GM21367 (cell line): ENCODE measurements around the gene SLC39A1.
"Not testable (repeated sequence)": the region's sequence is repeated elsewhere in the genome, so short reads cannot be mapped to it uniquely, and the experiment has no call there.

Source experiments
- ATAC-seq: cut with Tn5 transposase; IDR thresholded peaks from one replicate; pipeline ENCODE4 v1.9.1; 2021; ENCODE audit not compliant: unreplicated experiment

The SLC39A1 gene

DNA sequence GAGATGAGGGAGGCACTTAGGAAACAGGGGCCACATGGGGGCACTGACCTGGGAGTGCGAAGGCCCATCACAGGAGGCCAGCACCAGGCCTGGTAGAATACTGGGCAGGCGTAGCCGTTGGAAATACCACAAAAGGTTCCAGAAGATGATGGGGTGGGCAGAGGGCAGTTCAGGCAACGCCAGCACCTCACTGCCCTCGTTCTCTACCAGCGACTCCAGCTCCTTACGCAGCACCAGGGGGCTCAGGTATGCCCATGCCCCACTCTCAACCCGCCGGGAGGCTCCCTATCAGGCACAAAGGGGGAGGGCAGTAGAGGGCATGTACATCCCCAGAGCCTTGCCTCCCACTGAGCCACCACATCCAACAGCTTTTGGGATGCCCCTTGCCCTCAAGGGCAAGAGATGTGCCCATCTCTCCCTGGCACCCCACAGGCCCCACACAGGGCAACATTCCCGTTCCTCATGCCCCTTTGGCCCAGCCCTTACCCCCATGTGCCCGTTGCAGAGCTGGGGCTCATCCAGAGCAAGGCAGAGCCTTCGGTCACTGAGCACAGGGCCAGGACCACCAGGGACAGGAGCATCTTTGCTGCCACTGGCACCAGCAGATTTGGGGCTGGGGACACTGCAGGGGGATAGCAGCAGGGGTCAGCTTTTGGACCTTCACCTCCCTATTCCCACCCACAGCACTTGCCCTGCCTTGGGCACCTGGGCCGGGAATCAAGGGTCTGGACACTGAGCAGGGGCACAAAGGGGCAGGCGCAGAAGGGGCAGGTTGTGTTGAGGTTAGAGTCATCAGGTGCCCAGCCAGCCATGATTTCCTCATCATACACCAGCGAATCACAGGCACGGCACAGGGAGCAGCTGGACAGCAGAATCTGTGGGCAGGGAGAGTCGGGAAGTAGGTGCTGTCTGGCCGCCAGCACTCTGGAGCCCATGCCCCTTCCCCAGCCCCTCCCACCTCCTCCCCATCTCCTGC is 30.9 kb downstream of the SLC39A1 start:
- ATAC-seq: no peak

DNA sequence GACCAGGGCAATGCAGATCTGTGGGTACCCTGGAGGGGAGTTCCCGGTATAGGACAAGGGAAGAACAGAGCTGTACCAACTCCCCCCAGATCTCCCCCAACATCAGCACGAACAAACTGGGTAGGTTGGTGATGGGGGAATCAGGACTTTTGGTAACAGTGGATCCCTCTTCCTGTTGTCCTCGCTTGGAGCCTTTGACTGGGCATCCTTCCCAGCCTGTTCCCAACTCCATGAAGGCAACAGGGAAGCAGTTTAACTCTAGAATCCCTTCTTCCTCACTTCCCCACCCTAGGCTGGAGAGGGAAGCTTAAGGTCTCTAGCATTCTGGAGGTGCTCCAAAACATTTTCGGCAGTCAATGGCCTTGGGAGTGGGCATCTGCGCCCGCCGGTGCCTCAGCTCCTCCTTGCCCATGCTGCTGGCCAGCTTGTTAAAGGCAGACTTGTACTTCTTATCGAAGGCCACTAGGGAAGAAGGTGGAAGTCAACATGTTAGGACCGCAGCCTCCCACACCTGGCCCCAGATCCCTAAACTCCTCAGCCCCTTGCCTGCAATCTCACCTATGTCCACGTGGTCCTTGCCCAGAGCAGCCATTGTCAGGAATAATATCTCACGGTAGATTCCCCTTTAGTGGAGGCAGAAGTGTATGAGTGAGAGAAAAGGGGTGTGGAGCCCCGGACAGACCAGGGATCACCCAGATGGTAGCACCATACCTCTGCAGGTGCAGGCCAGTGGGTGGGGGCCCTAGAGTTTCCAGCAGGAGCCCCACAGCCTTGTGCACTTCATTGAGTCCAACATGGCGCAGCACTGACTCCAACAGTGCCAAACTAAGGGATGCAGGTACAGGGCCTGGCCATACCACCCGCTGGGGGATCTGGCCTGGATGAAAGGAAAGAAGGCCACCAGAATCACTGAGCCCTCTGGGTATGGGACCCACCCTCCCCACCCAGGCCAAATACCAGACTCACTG is 33.1 kb downstream of the SLC39A1 start:
- no peak for ATAC-seq

DNA sequence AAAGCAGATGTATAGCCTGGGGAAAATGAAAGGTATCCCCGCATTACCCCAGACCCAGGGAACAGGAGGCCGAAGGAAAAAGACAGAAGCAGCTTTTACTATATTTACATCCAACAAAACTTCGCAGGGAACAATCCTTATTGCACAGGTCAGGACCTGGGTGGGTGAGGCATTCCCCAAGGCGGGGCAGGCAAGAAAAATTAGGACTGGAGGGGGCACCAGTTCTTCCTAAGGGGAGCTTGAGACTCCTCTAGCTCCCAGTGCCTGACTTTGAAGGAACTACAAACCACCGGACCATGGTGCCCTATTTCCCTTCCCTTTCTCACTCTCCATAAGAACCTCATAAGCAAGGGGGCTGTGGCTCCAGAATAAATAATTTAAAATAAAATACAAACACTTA is 33.9 kb downstream of the SLC39A1 start:
- ATAC-seq: no peak

DNA sequence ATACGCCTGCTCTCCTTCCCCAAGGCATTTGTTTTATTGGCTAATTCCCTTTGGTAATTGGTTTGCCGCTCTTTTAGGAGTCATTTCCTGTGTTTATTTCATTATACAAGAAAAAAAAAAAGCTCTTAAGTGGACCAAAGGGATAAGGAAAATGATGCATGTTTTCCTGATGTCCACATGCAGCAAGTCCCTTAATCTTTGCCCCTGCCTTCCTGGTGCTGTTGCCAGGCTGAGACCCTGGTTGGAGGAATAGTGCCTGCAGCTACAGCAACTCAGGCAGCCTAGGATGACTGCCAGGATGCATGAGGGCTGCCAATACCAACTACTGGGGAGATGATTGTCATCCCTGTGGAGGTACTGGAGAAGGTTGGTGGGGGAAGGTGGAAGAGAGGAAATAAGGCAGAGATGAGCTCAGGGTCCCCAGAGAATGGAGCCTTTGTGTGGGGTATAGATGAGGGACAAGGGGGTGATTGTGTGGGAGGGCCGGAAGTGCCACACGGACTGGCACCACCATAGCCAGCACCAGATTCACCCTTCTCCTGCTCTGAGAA is 34.5 kb downstream of the SLC39A1 start:
- no peak for ATAC-seq

DNA sequence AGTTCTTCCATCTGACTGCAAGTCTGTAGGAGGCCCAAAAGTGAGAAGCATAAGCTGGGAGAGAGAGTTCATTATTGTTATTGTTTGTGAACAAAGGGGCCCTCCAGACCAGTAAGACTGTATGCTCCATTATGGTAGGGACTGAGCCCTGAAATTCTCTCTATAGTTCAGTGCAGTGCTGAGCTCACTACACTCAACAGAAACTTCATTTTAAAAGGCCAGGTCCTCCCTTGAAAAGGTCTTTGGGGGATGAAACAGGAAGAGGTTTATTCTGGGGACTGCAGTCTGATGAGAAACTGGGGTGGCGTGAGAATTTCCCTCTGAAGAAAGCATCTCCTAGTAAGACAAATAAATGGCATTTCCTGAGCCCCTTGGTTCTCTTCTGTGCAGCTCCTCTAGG is 35.1 kb downstream of the SLC39A1 start:
- ATAC-seq: no peak

DNA sequence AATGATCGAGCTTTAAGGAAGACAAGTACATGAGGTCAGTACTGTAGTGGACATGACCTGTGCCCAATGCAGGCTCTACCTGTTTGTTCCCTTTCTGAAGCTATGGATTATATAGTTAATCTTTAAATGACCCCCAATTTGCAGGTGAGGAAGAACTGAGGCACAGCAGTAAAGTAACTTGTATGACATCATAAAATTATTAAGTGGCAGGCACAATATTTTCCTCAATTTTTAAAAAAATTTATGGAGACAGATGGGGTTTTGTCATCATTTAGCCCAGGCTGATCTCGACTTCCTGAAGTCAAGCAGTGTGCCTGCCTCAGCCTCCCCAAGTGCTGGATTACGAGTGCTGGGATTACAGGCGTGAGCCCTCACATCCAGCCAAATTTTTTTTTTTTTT is 36.9 kb downstream of the SLC39A1 start:
- no peak for ATAC-seq

DNA sequence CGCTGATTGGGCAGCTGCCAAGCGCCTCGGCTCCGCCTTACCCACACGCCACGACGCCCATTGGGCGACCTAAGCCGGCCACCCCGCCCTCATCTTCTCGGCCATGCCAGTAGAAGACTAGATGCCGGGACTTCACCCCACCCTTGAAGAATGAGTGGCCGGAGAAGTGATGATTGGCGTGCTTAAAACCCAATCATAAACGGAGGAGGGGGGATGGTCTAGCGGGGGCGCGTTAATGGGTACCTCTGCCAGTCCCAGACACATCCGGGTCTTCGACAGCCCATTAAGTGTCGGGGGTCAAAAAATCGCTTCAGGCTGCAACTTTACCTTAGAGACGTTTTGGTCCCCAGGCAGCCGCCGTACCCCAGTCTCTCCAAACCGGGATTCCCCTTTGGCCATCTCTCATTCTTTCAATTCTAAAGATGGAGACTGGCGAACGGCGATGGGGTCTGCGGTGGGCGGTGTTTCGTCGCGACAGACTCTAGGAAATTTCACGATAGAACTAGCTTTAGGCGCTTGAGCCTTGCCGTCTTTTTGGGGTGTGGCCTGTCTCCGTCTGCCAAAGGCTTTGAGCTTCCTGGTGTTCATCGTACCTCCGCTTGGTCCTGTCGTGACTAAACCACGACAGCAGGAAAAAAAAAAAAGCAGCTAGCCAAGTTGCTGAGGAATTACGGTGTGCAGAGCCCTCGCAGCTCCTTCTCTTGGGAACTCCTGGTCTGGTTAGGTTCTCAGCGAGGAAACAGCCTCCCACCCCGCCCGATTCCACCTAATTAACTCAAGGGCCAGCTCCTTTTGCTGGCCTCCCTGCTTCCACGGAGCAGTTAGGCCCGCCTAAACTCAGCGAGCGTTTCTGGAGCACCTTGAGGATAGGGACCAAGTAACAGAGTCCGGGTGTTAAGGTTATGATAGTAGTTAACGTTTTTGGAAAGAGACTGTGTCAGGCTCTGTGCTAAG is 40.1 kb downstream of the SLC39A1 start, which contains the start of gene GATAD2B:
Gene GATAD2B, minus strand, starts transcription at position 1 of the 954 bp plus-strand sequence. CDS start 94,625 bp downstream, outside the sequence.
- ATAC-seq: peak; percentile 81

DNA sequence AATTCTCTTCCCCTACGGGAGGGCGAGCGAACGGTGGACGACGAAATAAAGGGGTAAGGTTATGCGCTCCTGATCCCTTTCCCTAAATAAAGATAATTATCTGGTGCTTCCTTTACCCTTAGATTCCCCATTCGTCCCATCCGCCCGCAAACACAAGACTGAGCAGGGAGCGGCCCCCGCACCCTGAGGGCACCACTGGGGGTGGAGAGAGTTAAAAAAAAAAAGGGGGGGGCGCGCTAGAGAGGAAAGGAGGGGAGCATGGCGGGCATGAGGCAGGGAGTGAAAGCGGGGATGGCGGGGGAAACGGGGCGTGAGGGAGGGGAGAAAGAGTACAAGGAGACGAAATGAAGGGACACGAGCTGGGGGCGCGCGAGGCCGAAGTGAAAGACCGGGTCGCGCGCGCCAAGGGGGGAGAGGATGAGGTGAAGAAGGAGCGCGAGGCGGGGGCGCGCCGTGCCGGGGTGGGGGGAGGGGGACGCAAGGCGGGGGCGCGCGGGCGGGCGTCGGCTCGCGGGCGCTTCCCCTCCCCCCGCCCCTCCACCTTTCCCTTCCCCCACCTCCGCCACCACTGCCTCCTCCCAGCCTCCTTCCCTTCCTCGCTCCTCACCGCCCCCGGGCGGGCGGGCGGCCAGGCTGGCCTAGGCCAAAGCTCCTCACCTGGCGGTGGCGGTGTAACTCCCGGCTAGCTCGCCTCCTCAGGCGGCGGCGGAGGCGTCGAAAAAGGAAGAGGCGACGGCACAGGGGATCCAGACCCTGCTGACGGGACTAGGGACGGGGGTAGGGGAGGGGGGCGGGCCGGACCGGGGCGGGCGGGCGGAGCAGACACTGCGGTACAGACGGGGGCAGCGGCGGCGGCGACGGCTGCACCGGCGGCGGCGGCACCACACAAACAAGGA is 41.0 kb downstream of the SLC39A1 start:
- ATAC-seq: peak; percentile 7

DNA sequence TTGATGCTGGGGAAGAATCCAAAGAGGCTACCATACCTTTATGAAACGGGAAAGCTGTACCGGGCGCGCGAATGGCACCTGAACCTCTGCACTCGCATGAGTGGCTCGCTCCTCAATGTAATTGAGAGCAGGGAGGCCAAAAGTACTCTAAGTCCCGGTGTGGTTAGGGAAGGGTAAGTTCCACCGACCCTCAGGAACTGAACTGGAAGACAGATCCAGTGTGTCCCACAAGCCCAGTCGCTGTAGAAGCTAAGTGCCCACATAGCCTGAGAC is 41.6 kb downstream of the SLC39A1 start:
- ATAC-seq: no peak

DNA sequence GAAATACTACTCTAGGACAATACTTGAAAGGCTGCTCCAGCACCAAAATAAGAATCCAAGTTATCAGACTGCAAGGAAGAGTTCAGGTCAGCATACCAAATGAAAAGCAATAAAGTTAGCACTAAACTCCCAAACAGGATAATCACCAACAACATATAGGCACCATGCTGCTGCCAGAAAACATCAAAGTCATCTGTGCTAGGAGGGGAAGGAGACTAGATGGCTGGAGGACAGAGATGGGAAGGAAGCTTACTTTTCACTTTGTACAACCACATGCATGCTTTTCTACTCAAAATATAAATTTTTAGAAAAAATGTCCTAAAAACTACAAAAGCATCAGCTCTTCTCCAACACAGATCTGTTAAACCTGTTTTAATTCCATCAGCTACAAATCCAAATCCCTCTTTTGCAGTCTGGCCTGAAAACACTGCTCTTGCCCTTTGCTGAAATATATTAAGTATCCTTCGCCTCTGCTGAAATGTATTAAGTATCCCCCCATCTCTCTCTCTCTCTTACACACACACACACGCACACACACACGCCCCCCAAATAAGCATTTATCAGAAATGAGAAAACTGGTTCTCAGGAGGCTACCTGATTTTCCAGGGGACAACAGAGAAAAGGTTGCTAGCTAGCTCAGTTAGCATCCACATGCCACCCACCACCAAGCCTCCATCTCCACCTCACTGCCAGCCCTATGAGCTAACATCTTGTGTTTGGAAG is 42.1 kb downstream of the SLC39A1 start:
- no peak for ATAC-seq

DNA sequence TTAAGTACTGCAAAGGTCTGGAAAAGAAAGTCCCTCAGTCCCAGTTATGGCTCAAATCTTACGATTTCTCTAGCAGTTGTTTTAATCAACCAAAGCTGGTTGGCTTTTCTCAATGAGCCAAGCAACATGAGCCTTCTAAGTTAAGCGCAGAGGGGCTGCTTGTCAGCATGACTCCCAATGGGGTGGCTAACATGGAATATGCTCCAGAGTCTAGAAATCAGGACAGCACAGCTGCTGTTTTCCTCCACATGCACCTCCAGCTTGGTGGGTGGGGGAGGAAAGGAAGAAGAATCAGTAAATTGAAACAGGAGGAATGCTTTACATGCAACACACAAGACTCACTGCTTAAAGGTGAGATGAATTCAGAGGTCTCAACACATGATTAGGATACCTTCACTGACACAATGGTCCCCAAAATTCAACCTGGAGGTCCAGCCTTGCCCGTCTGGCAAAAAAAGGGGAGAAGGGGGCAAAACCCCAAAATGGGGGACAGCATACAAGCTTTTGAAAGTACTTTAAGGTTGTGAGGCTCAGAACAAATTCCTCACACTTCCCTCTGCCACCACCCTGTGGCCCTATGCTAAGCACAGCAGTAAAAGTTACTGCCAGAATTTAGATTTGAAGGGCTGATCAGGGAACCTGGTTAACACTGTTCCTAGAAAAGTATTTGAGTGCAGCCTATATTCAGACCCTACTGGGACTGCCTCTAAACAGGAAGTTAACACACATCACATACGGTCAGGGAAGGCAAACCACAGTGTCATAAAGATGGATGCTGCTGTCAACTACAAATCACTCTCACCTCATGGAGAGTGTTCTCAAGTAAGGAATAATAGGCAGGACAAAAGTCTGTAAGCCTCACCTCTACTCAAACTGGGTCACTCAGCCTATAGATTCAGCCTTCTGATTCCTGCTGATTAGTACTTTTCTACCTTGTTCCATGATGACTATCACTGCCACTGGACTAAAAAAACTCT is 43.2 kb downstream of the SLC39A1 start:
- ATAC-seq: no peak

DNA sequence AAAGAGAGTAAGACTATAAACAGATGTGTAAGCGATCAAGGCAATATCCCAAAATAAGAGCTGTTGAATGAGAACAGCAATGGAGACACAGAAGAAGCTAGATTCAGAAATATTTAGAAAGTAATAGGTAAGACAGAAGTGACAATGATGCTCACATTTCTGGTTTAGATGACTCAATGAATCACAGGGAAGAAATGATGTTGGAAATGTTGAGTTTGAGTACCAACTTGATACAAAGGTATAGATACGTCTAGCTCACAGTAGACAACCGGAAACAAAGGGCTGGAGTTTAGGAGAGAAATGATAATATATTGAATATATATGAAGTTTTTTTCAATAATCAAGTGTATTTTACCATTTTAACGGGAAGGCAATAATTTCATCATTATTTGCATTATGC is 47.0 kb downstream of the SLC39A1 start:
- no peak for ATAC-seq

DNA sequence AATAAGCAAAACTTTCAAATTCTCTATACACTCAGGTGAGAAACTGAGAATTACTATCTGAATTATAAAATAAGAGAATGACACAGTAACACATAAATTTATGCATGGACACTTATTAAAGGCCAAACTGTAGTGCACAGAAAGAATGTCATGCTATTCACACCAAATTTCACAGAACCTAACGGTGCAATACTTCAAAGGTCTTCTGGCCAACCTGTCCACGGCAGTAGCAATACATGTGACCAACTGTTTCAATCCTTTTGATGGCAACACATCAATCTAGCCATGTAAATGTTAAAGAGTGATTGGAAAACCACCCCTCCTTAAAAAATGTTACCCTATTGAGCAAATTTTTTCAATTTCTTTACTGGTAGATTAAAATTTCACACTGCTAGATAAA is 51.0 kb downstream of the SLC39A1 start:
- ATAC-seq: no peak

DNA sequence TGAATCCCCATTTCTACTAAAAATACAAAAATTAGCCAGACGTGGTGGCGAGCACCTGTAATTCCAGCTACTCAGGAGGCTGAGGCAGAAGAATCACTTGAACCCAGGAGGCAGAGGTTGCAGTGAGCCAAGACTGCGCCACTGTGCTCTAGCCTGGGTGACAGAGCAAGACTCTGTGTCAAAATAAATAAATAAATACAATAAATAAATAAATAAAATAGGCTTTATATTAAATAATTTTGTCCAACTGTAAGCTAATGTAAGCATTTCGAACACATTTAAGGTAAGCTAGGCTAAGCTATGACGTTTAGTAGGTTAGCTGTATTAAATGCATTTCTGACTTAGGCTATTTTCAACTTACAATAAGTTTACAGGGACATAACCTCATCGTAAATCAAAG is 52.8 kb downstream of the SLC39A1 start:
- not testable (repeated sequence) for ATAC-seq
